ENCODE measurements around the gene ASF1A.

DNA sequence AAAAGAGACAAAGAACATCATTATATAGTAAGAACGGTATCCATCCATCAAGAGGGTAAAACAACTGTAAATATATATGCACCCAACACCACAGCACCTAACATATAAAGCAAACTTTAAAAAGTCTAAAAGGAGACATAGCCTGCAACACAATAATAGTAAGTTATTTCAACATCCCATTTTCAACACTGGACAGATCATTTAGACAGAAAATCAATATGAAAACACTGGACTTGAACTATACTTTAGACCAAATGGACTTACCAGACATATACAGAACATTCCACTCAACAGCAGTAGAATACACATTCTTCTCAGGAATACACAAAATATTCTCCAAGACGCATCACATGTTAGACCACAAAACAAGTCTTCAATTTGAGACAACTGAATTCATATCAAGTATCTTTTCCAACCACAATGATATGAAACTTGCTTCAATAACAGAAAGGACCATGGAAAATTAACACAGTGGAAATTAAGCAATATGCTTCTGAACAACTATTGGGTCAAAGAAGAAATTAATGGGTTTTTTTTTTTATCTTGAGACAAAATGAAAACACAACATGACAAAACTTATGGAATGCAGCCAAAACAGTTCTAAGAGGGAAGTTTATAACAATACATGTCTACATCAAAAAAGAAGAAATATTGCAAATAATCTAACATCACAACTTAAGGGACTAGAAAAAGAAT lies 23.9 kb upstream of the ASF1A start:
- TF ChIP-seq, protein P1, sequence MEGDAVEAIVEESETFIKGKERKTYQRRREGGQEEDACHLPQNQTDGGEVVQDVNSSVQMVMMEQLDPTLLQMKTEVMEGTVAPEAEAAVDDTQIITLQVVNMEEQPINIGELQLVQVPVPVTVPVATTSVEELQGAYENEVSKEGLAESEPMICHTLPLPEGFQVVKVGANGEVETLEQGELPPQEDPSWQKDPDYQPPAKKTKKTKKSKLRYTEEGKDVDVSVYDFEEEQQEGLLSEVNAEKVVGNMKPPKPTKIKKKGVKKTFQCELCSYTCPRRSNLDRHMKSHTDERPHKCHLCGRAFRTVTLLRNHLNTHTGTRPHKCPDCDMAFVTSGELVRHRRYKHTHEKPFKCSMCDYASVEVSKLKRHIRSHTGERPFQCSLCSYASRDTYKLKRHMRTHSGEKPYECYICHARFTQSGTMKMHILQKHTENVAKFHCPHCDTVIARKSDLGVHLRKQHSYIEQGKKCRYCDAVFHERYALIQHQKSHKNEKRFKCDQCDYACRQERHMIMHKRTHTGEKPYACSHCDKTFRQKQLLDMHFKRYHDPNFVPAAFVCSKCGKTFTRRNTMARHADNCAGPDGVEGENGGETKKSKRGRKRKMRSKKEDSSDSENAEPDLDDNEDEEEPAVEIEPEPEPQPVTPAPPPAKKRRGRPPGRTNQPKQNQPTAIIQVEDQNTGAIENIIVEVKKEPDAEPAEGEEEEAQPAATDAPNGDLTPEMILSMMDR (IDR thresholded peaks at IDR 0.05) = no peak
- no peak for TF ChIP-seq POLR2A (IDR thresholded peaks at IDR 0.05)
